WTC11 (cell line): Measurements from ENCODE around the gene PREX1. TPM values are rescaled to one million over a fixed set of nuclear protein-coding genes. Genes with fewer than 3 reads are reported as not detected.

ENCODE experiments used
- ATAC-seq: fragments of 200-7000 bp; cut with Tn5 transposase; 2 replicates; pipeline ENCODE4 v1.10.0; 2021; ENCODE audit warnings: mild to moderate bottlenecking, moderate library complexity
- CTCF ChIA-PET: fragments of 300-600 bp; sonication (Branson Sonifier 250); formaldehyde crosslinking; loops from one replicate; lab custom pipeline; 2021; ENCODE audit warnings: antibody characterized with exemption; lab: Charles Lee
- POLR2A ChIA-PET: fragments of 350-600 bp; sonication (Branson Sonifier 250); formaldehyde crosslinking; loops from one replicate; lab custom pipeline; 2021; ENCODE audit warnings: antibody characterized with exemption; lab: Charles Lee
- DNase-seq: peaks from one replicate; pipeline ENCODE4 v3.0.0; 2021; ENCODE audit warnings: low spot score
- H3K27ac Mint-ChIP-seq: 2 replicates; pipeline ENCODE4 v1.8.0; 2021; ENCODE audit warnings: mixed read lengths
- H3K27me3 Mint-ChIP-seq: 2 replicates; pipeline ENCODE4 v1.8.0; 2021; ENCODE audit warnings: low read depth, mild to moderate bottlenecking, moderate library complexity, mixed read lengths
- H3K36me3 Mint-ChIP-seq: 2 replicates; pipeline ENCODE4 v1.8.0; 2021; ENCODE audit warnings: mixed read lengths
- H3K4me1 Mint-ChIP-seq: 2 replicates; pipeline ENCODE4 v1.8.0; 2022; ENCODE audit warnings: mixed read lengths
- H3K4me3 Mint-ChIP-seq: 2 replicates; pipeline ENCODE4 v1.8.0; 2021; ENCODE audit warnings: mild to moderate bottlenecking, moderate library complexity, mixed read lengths
- H3K9me3 Mint-ChIP-seq: 2 replicates; pipeline ENCODE4 v1.8.0; 2021; ENCODE audit warnings: mixed read lengths
- ATF1 ChIP-seq: sonication (generic); formaldehyde crosslinking; IDR thresholded peaks from 2 replicates; pipeline ENCODE4 v1.8.1; 2023; ENCODE audit warnings: mild to moderate bottlenecking, moderate library complexity, missing genetic modification reagents
- CREM ChIP-seq: sonication (generic); formaldehyde crosslinking; IDR thresholded peaks from 2 replicates; pipeline ENCODE4 v1.8.1; 2022; ENCODE audit warnings: mild to moderate bottlenecking, missing genetic modification reagents, moderate library complexity
- JUN ChIP-seq: sonication (generic); formaldehyde crosslinking; IDR thresholded peaks from 2 replicates; pipeline ENCODE4 v1.8.0; 2023; ENCODE audit warnings: mild to moderate bottlenecking, missing genetic modification reagents
- NFATC4 ChIP-seq: fragments of 250-450 bp; sonication (Bioruptor Pico); IDR thresholded peaks from 2 replicates; pipeline ENCODE4 v1.9.0; 2021; ENCODE audit warnings: mild to moderate bottlenecking
- NFE2L1 ChIP-seq: sonication (generic); formaldehyde crosslinking; IDR thresholded peaks from 2 replicates; pipeline ENCODE4 v1.8.1; 2023; ENCODE audit warnings: missing genetic modification reagents
- SMAD3 ChIP-seq: sonication (generic); formaldehyde crosslinking; IDR thresholded peaks from 2 replicates; pipeline ENCODE4 v1.8.0; 2022; ENCODE audit warnings: missing genetic modification reagents, mild to moderate bottlenecking, borderline replicate concordance
- ZBTB21 ChIP-seq: sonication (generic); formaldehyde crosslinking; IDR thresholded peaks from 2 replicates; pipeline ENCODE4 v1.8.1; 2023; ENCODE audit warnings: mild to moderate bottlenecking, missing genetic modification reagents, borderline replicate concordance
- ZNF121 ChIP-seq: sonication (generic); formaldehyde crosslinking; IDR thresholded peaks from 2 replicates; pipeline ENCODE4 v1.8.0; 2023; ENCODE audit warnings: missing genetic modification reagents
- ZNF219 ChIP-seq: sonication (generic); formaldehyde crosslinking; IDR thresholded peaks from 2 replicates; pipeline ENCODE4 v1.8.0; 2023; ENCODE audit warnings: missing genetic modification reagents, mild to moderate bottlenecking, borderline replicate concordance
- ZNF317 ChIP-seq: sonication (generic); formaldehyde crosslinking; IDR thresholded peaks from 2 replicates; pipeline ENCODE4 v1.8.1; 2023; ENCODE audit warnings: low read depth, mild to moderate bottlenecking, moderate library complexity, missing genetic modification reagents, borderline replicate concordance
- ZNF396 ChIP-seq: fragments of 250-450 bp; sonication (Bioruptor Pico); IDR thresholded peaks from 2 replicates; pipeline ENCODE4 v1.8.0; 2021; ENCODE audit warnings: mild to moderate bottlenecking, moderate library complexity, borderline replicate concordance
- total RNA-seq: library from RNA; stranded (reverse); gene quantifications from 3 replicates; pipeline ENCODE4 v1.2.3, GENCODE V29; 2021
- TF ChIP-seq, protein P1 (sequence below): sonication (generic); formaldehyde crosslinking; IDR thresholded peaks from 2 replicates; pipeline ENCODE4 v1.8.0; 2023; ENCODE audit warnings: missing genetic modification reagents, mild to moderate bottlenecking, borderline replicate concordance
- TF ChIP-seq, protein P2 (sequence below): sonication (generic); formaldehyde crosslinking; IDR thresholded peaks from 2 replicates; pipeline ENCODE4 v1.8.1; 2022; ENCODE audit warnings: mild to moderate bottlenecking, moderate library complexity, missing genetic modification reagents
- TF ChIP-seq, protein P3 (sequence below): fragments of 250-450 bp; sonication (Bioruptor Pico); IDR thresholded peaks from 2 replicates; pipeline ENCODE4 v1.9.0; 2021; ENCODE audit warnings: mild to moderate bottlenecking
- TF ChIP-seq, protein P4 (sequence below): sonication (generic); formaldehyde crosslinking; IDR thresholded peaks from 2 replicates; pipeline ENCODE4 v1.8.1; 2022; ENCODE audit warnings: mild to moderate bottlenecking, missing genetic modification reagents, moderate library complexity, borderline replicate concordance
- TF ChIP-seq, protein P5 (sequence below): fragments of 250-450 bp; sonication (Bioruptor Pico); IDR thresholded peaks from 2 replicates; pipeline ENCODE4 v1.9.0; 2021; ENCODE audit warnings: mild to moderate bottlenecking
- TF ChIP-seq, protein P6 (sequence below): sonication (generic); formaldehyde crosslinking; IDR thresholded peaks from 2 replicates; pipeline ENCODE4 v1.8.0; 2022; ENCODE audit warnings: mild to moderate bottlenecking, missing genetic modification reagents
- TF ChIP-seq, protein P7 (sequence below): sonication (generic); formaldehyde crosslinking; conservative IDR thresholded peaks from 2 replicates; pipeline ENCODE4 v1.8.1; 2022; ENCODE audit warnings: mild to moderate bottlenecking, missing genetic modification reagents
- TF ChIP-seq, protein P8 (sequence below): sonication (generic); formaldehyde crosslinking; IDR thresholded peaks from 2 replicates; pipeline ENCODE4 v1.8.1; 2023; ENCODE audit warnings: mild to moderate bottlenecking, missing genetic modification reagents

PREX1 gene
- total RNA-seq, 1 experiment from 2014 or later, result 17.3 TPM

DNA sequence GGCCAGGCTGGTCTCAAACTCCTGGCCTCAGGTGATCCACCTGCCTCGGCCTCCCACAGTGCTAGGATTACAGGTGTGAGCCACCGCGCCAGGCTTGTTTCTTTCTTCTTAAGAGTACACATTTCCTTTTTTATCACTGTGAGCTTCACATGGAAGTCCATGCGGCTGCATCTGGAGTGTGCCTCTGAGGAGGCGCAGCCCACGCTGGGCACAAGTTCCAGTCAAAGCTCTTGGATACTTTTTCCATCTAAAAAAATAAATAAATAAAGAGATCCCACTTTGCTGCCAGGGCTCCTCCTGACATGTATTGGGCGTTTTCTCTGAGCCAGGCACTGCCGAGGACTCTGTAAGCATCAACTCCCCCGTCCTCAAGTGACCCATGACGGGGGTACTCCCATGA, 123.0 kb downstream of the PREX1 start (continued):
- TF ChIP-seq, protein P1, sequence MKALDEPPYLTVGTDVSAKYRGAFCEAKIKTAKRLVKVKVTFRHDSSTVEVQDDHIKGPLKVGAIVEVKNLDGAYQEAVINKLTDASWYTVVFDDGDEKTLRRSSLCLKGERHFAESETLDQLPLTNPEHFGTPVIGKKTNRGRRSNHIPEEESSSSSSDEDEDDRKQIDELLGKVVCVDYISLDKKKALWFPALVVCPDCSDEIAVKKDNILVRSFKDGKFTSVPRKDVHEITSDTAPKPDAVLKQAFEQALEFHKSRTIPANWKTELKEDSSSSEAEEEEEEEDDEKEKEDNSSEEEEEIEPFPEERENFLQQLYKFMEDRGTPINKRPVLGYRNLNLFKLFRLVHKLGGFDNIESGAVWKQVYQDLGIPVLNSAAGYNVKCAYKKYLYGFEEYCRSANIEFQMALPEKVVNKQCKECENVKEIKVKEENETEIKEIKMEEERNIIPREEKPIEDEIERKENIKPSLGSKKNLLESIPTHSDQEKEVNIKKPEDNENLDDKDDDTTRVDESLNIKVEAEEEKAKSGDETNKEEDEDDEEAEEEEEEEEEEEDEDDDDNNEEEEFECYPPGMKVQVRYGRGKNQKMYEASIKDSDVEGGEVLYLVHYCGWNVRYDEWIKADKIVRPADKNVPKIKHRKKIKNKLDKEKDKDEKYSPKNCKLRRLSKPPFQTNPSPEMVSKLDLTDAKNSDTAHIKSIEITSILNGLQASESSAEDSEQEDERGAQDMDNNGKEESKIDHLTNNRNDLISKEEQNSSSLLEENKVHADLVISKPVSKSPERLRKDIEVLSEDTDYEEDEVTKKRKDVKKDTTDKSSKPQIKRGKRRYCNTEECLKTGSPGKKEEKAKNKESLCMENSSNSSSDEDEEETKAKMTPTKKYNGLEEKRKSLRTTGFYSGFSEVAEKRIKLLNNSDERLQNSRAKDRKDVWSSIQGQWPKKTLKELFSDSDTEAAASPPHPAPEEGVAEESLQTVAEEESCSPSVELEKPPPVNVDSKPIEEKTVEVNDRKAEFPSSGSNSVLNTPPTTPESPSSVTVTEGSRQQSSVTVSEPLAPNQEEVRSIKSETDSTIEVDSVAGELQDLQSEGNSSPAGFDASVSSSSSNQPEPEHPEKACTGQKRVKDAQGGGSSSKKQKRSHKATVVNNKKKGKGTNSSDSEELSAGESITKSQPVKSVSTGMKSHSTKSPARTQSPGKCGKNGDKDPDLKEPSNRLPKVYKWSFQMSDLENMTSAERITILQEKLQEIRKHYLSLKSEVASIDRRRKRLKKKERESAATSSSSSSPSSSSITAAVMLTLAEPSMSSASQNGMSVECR (CRISPR knock-in tag), result no peak
- TF ChIP-seq ZNF121 (CRISPR knock-in tag) (no peak), SMAD3 (CRISPR knock-in tag) (no peak), JUN (CRISPR knock-in tag) (no peak), ZNF396 (CRISPR knock-in tag) (no peak), ZNF219 (CRISPR knock-in tag) (no peak), NFATC4 (CRISPR knock-in tag) (no peak), ZNF317 (CRISPR knock-in tag) (no peak)
- TF ChIP-seq, protein P2, sequence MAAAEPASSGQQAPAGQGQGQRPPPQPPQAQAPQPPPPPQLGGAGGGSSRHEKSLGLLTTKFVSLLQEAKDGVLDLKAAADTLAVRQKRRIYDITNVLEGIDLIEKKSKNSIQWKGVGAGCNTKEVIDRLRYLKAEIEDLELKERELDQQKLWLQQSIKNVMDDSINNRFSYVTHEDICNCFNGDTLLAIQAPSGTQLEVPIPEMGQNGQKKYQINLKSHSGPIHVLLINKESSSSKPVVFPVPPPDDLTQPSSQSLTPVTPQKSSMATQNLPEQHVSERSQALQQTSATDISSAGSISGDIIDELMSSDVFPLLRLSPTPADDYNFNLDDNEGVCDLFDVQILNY (CRISPR knock-in tag), result no peak

DNA sequence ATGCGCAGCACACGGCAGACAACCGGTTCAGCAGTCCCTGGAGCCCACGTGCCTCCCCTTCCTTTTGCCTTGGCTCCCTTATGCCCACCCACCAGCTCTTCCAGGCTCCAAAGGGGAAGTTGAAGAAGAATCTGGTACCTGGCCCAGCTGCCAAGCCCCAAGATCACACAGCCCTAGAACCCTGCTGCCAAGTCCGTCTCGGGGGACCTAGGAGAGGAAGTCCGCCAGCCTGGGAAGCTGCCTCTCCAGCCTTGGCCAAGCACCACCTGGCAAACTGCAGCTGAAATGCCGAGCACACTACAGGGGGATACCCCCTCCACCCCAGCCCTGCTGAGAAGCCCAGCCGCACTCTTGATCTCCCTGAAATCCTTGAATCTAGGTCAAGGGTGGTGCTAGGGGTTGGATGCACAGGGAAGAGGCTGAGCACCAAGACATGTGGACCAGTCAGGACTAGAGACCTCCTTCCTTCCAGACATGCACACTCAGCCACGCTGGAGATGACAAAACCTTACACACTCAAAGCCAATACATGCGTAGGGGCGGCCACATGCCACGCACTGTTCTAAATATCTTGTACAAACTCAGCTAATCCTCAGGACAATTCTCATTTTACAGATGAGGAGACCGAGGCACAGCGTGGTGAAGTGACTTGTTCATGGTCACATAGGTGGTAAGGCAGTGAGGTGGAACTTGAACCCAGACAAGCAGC, 124.1 kb downstream of the PREX1 start:
- no peak for TF ChIP-seq ZBTB21 (CRISPR knock-in tag)
- no peaks in the 10 kb centered on the region for H3K9me3 Mint-ChIP-seq
- ATAC-seq (no peak), DNase-seq (no peak)
- POLR2A ChIA-PET, result no interaction called here
- no peaks in the 10 kb centered on the region for H3K27me3 Mint-ChIP-seq
- H3K27ac Mint-ChIP-seq, result no peak overlapping the region
- H3K36me3 Mint-ChIP-seq, result no peaks in the 10 kb centered on the region
- peaks cover 9% of the 10 kb centered on the region for H3K4me1 Mint-ChIP-seq
- CTCF ChIA-PET, result interaction anchor here (1.1 to 2.3 kb wide), 2 partner anchors 21 to 46 kb away, joined by 3 to 10 read pairs; no protein-coding TSS in a partner anchor
- no peak overlapping the region for H3K4me3 Mint-ChIP-seq

DNA sequence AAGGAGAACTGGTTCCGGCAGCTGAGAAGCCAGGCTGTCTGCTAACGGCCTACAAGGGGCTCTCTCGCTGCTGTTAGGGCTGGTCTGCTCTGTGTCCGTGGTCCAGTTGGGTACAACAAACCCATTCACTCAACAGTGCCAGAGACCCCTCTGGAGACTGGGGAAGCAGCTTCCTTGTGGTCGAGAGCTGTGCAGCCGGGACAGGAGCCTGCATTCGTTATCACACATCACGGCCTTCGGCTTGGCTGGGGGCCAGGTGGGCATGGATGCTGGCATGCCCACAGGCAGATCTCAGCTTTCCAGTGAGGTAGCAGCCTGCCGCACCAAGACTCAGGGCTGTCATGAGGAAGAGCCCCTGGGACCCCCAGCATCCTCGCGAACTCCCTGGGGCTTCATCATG, 124.7 kb downstream of the PREX1 start:
- Mint-ChIP-seq H3K27ac (no peak overlapping the region), H3K27me3 (no peaks in the 10 kb centered on the region), H3K9me3 (no peaks in the 10 kb centered on the region), H3K4me3 (no peak overlapping the region), H3K4me1 (peaks cover 15% of the 10 kb centered on the region), H3K36me3 (no peaks in the 10 kb centered on the region)
- no peak for ATAC-seq
- ChIA-PET CTCF (interaction anchor here (0.6 to 2.3 kb wide), 3 partner anchors 20 to 202 kb away, joined by 3 to 10 read pairs (median 3); no protein-coding TSS in a partner anchor), POLR2A (no interaction called here)
- no peak for DNase-seq
- TF ChIP-seq, protein P3, sequence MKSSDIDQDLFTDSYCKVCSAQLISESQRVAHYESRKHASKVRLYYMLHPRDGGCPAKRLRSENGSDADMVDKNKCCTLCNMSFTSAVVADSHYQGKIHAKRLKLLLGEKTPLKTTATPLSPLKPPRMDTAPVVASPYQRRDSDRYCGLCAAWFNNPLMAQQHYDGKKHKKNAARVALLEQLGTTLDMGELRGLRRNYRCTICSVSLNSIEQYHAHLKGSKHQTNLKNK (CRISPR knock-in tag), result no peak
- TF ChIP-seq, protein P4, sequence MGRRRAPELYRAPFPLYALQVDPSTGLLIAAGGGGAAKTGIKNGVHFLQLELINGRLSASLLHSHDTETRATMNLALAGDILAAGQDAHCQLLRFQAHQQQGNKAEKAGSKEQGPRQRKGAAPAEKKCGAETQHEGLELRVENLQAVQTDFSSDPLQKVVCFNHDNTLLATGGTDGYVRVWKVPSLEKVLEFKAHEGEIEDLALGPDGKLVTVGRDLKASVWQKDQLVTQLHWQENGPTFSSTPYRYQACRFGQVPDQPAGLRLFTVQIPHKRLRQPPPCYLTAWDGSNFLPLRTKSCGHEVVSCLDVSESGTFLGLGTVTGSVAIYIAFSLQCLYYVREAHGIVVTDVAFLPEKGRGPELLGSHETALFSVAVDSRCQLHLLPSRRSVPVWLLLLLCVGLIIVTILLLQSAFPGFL (CRISPR knock-in tag), result no peak
- no peak for TF ChIP-seq NFE2L1 (CRISPR knock-in tag)
- TF ChIP-seq, protein P5, sequence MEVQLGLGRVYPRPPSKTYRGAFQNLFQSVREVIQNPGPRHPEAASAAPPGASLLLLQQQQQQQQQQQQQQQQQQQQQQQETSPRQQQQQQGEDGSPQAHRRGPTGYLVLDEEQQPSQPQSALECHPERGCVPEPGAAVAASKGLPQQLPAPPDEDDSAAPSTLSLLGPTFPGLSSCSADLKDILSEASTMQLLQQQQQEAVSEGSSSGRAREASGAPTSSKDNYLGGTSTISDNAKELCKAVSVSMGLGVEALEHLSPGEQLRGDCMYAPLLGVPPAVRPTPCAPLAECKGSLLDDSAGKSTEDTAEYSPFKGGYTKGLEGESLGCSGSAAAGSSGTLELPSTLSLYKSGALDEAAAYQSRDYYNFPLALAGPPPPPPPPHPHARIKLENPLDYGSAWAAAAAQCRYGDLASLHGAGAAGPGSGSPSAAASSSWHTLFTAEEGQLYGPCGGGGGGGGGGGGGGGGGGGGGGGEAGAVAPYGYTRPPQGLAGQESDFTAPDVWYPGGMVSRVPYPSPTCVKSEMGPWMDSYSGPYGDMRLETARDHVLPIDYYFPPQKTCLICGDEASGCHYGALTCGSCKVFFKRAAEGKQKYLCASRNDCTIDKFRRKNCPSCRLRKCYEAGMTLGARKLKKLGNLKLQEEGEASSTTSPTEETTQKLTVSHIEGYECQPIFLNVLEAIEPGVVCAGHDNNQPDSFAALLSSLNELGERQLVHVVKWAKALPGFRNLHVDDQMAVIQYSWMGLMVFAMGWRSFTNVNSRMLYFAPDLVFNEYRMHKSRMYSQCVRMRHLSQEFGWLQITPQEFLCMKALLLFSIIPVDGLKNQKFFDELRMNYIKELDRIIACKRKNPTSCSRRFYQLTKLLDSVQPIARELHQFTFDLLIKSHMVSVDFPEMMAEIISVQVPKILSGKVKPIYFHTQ (CRISPR knock-in tag), result no peak
- TF ChIP-seq, protein P6, sequence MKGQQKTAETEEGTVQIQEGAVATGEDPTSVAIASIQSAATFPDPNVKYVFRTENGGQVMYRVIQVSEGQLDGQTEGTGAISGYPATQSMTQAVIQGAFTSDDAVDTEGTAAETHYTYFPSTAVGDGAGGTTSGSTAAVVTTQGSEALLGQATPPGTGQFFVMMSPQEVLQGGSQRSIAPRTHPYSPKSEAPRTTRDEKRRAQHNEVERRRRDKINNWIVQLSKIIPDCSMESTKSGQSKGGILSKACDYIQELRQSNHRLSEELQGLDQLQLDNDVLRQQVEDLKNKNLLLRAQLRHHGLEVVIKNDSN (CRISPR knock-in tag), result no peak
- TF ChIP-seq ATF1 (CRISPR knock-in tag), result no peak
- TF ChIP-seq CREM, result no peak
- no peak for TF ChIP-seq ZNF396 (CRISPR knock-in tag)
- TF ChIP-seq, protein P7, sequence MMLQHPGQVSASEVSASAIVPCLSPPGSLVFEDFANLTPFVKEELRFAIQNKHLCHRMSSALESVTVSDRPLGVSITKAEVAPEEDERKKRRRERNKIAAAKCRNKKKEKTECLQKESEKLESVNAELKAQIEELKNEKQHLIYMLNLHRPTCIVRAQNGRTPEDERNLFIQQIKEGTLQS, result no peak
- TF ChIP-seq, protein P8, sequence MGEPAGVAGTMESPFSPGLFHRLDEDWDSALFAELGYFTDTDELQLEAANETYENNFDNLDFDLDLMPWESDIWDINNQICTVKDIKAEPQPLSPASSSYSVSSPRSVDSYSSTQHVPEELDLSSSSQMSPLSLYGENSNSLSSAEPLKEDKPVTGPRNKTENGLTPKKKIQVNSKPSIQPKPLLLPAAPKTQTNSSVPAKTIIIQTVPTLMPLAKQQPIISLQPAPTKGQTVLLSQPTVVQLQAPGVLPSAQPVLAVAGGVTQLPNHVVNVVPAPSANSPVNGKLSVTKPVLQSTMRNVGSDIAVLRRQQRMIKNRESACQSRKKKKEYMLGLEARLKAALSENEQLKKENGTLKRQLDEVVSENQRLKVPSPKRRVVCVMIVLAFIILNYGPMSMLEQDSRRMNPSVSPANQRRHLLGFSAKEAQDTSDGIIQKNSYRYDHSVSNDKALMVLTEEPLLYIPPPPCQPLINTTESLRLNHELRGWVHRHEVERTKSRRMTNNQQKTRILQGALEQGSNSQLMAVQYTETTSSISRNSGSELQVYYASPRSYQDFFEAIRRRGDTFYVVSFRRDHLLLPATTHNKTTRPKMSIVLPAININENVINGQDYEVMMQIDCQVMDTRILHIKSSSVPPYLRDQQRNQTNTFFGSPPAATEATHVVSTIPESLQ (CRISPR knock-in tag), result no peak
